ENCODE measurements around the gene ZSWIM6. TPM values are rescaled to one million over a fixed set of nuclear protein-coding genes. Genes with fewer than 3 reads are reported as not detected.
"Not testable (repeated sequence)": the region's sequence is repeated elsewhere in the genome, so short reads cannot be mapped to it uniquely, and the experiment has no call there.

The ZSWIM6 gene
- total RNA-seq, 4 donors from 2014 or later = 13.3 to 19.4 (median 16.0) TPM

- H3K4me3 ChIP-seq = no peak overlapping the region
- no peak for DNase-seq
- no peaks in the 10 kb centered on the region for H3K36me3 ChIP-seq
- no peak overlapping the region for H3K27ac ChIP-seq
- H3K4me1 ChIP-seq = peaks cover 0 to 15% (median 0%) of the 10 kb centered on the region in 4 donors
- H3K27me3 ChIP-seq = no peaks in the 10 kb centered on the region
- no peak for TF ChIP-seq POLR2A (IDR thresholded peaks at IDR 0.05)
- no peak for TF ChIP-seq CTCF (IDR thresholded peaks at IDR 0.05)
- no peaks in the 10 kb centered on the region for H3K9me3 ChIP-seq
Observed at GRCh38 chr5:61402970-61403900, 71.2 kb downstream of the ZSWIM6 start.

- H3K36me3 ChIP-seq = no peaks in the 10 kb centered on the region
- H3K27me3 ChIP-seq = no peaks in the 10 kb centered on the region
- peaks cover 0 to 22% (median 3%) of the 10 kb centered on the region in 4 donors for H3K4me1 ChIP-seq
- no peaks in the 10 kb centered on the region for H3K9me3 ChIP-seq
- no peak overlapping the region for H3K4me3 ChIP-seq
- TF ChIP-seq CTCF (IDR thresholded peaks at IDR 0.05) = no peak
- TF ChIP-seq POLR2A (IDR thresholded peaks at IDR 0.05) = no peak
- no peak for DNase-seq
- no peak overlapping the region for H3K27ac ChIP-seq
Observed at GRCh38 chr5:61405511-61406295, 73.6 kb downstream of the ZSWIM6 start.

GRCh38 chr5:61406497-61406896, 74.4 kb downstream of the ZSWIM6 start:
- not testable (repeated sequence) for DNase-seq, H3K36me3 ChIP-seq, H3K4me3 ChIP-seq, H3K27me3 ChIP-seq, H3K9me3 ChIP-seq, H3K27ac ChIP-seq
- peaks cover 0 to 22% (median 3%) of the 10 kb centered on the region in 4 donors for H3K4me1 ChIP-seq

- no peaks in the 10 kb centered on the region for H3K9me3 ChIP-seq
- no peak overlapping the region for H3K4me3 ChIP-seq
- no peak overlapping the region for H3K27ac ChIP-seq
- peaks cover 0 to 16% (median 3%) of the 10 kb centered on the region in 4 donors for H3K4me1 ChIP-seq
- H3K36me3 ChIP-seq = no peaks in the 10 kb centered on the region
- no peaks in the 10 kb centered on the region for H3K27me3 ChIP-seq
- no peak for DNase-seq
- TF ChIP-seq POLR2A (IDR thresholded peaks at IDR 0.05) (no peak), CTCF (IDR thresholded peaks at IDR 0.05) (no peak)
Observed at GRCh38 chr5:61407706-61408270, 75.7 kb downstream of the ZSWIM6 start.

GRCh38 chr5:61408476-61409168, 76.6 kb downstream of the ZSWIM6 start:
- Histone ChIP-seq H3K36me3 (no peaks in the 10 kb centered on the region), H3K9me3 (no peaks in the 10 kb centered on the region), H3K27ac (peak overlapping the region in 3 of 4 donors; percentile 21 to 58 (median 55)), H3K4me1 (peaks cover 0 to 16% (median 3%) of the 10 kb centered on the region in 4 donors), H3K4me3 (peak overlapping the region in 2 of 4 donors; percentile 25 to 32), H3K27me3 (no peaks in the 10 kb centered on the region)
- DNase-seq = peak; percentile 99 to 100 (median 99)
- no peak for TF ChIP-seq CTCF (IDR thresholded peaks at IDR 0.05)
- no peak for TF ChIP-seq POLR2A (IDR thresholded peaks at IDR 0.05)

Measured in Peyer's patch (tissue), 4 donors.